Measurements from ENCODE around the gene CDC42. TPM values are rescaled to one million over a fixed set of nuclear protein-coding genes. Genes with fewer than 3 reads are reported as not detected.

Gene CDC42
- total and polyA plus RNA-seq, 2 of the 4 experiments (the other 2 are of a cell fraction), result 162 to 609 TPM

GRCh38 chr1:22053861-22054770, 1.6 kb downstream of the CDC42 start:
- no peak for ATAC-seq (ENCODE audit: low read depth)
- no peak overlapping the region for H2BK120ac ChIP-seq (ENCODE audit: low read depth, low read length)
- H3K18ac ChIP-seq (ENCODE audit: low read depth, low read length), result no peak overlapping the region
- H3K36me3 ChIP-seq (ENCODE audit: control insufficient read depth, insufficient read depth, low read length), result peaks cover 7% of the 10 kb centered on the region
- POLR2A ChIA-PET (ENCODE audit: unreplicated experiment), result no interaction called here
- peak overlapping the region; percentile 76; the same call in 1 of the 2 replicates for H3K56ac ChIP-seq (ENCODE audit: extremely low read depth, insufficient read depth, low read length)
- H3K9me3 ChIP-seq (ENCODE audit: control insufficient read depth, insufficient read depth, low read length), result no peaks in the 10 kb centered on the region
- H2BK15ac ChIP-seq (ENCODE audit: low read depth, low read length), result no peak overlapping the region
- peak overlapping the region; percentile 88; the same call in 1 of the 2 replicates for H3K4ac ChIP-seq (ENCODE audit: low read depth, low read length)
- no peaks in the 10 kb centered on the region for H3K27me3 ChIP-seq (ENCODE audit: control insufficient read depth, insufficient read depth, low read length)
- in situ Hi-C loops (cut with MboI; ENCODE audit: low sequenced_read_pairs) (no loop called here), intact Hi-C loops (cut with micrococcal nuclease) (loop anchor here (5.0 kb wide), 1 partner anchor 33 kb away; no protein-coding TSS in a partner anchor), dilution Hi-C loops (cut with HindIII; ENCODE audit: low sequenced_read_pairs, unreplicated experiment) (no loop called here)
- H3K23ac ChIP-seq (ENCODE audit: low read depth, low read length), result peak overlapping the region; percentile 90; the same call in 1 of the 2 replicates
- no peak overlapping the region for H4K5ac ChIP-seq (ENCODE audit: low read depth, low read length)
- peak overlapping the region; percentile 73 for H2BK5ac ChIP-seq (ENCODE audit: low read depth, low read length, poor library complexity, severe bottlenecking)
- peaks cover 7% of the 10 kb centered on the region for H3K4me1 ChIP-seq (ENCODE audit: control insufficient read depth, insufficient read depth, low read length)
- H3K4me3 ChIP-seq (ENCODE audit: insufficient read depth, low read depth, low read length), result peak overlapping the region; percentile 98
- no peak overlapping the region for H2BK20ac ChIP-seq (ENCODE audit: low read depth, low read length)
- H2AK5ac ChIP-seq (ENCODE audit: low read depth, low read length), result peak overlapping the region; percentile 72
- peak overlapping the region; percentile 78 for H3K4me2 ChIP-seq (ENCODE audit: low read depth, low read length)
- peaks cover 5 to 11% of the 10 kb centered on the region in 2 experiments; a peak in 1 of 4 replicates for H3K79me1 ChIP-seq (ENCODE audit: low read depth in 1 of 2, low read length in 2 of 2)
- H3K27ac ChIP-seq (ENCODE audit: insufficient read depth, low read length), result peak overlapping the region; percentile 98
- 100% methylated on average over 3 of the region's 19 CpGs; no CpG with 5 or more reads in 1 of the 2 experiments for WGBS, 2 experiments (ENCODE audit: extremely low coverage in 2 of 2, insufficient read length in 1 of 2)
- H4K20me1 ChIP-seq (ENCODE audit: insufficient read depth, low read length), result peaks cover 58% of the 10 kb centered on the region
- peak overlapping the region; percentile 89 for H3K14ac ChIP-seq (replicated peaks; ENCODE audit: low read depth, low read length)
- 0 out of 2 replicates have a peak overlapping the region, but pooled peaks have one; percentile 64 for H4K91ac ChIP-seq (ENCODE audit: insufficient read depth, low read depth, low read length)
- no peaks in the 10 kb centered on the region; the same call in 1 of the 2 replicates for H3K9me1 ChIP-seq (ENCODE audit: insufficient read depth, low read length)
- DNase-seq, result peak; percentile 20
- CTCF ChIA-PET, result no interaction called here
- H4K8ac ChIP-seq (ENCODE audit: low read depth in 2 of 2, low read length in 2 of 2), result no peak overlapping the region
- BruUV-seq (replicated peaks), result no TSS peak
- peak overlapping the region; percentile 61 for H2AK9ac ChIP-seq (replicated peaks; ENCODE audit: low read depth, low read length, poor library complexity)
- H3K9ac ChIP-seq (ENCODE audit: low read depth, low read length), result peak overlapping the region; percentile 100
- H2AFZ ChIP-seq (replicated peaks; ENCODE audit: low read length, poor library complexity), result no peak overlapping the region
- TF ChIP-seq CHD1 (IDR thresholded peaks at IDR 0.05; ENCODE audit: low read depth, low read length) (no peak), CEBPB (IDR thresholded peaks at IDR 0.05; ENCODE audit: low read depth, low read length) (no peak), MAZ (IDR thresholded peaks at IDR 0.05; ENCODE audit: borderline replicate concordance, low read depth, low read length) (no peak), CTCF (conservative IDR thresholded peaks at IDR 0.05; ENCODE audit: low read depth, low read length) (no peak), SMC3 (IDR thresholded peaks at IDR 0.05; ENCODE audit: low read depth, low read length) (no peak), RAD21 (IDR thresholded peaks at IDR 0.05; ENCODE audit: low read length) (no peak), BHLHE40 (IDR thresholded peaks at IDR 0.05; ENCODE audit: low read depth, low read length) (no peak), MXI1 (IDR thresholded peaks at IDR 0.05; ENCODE audit: borderline replicate concordance, low read depth, low read length) (no peak), RFX5 (IDR thresholded peaks at IDR 0.05; ENCODE audit: low read depth, low read length) (no peak), NFE2L2 (IDR thresholded peaks at IDR 0.05; ENCODE audit: low read depth, low read length) (no peak), ELK1 (IDR thresholded peaks at IDR 0.05; ENCODE audit: borderline replicate concordance, low read depth, low read length) (no peak), POLR2A (IDR thresholded peaks at IDR 0.05; ENCODE audit: low read depth, low read length) (no peak), RCOR1 (IDR thresholded peaks at IDR 0.05; ENCODE audit: insufficient replicate concordance, low read length) (no peak), MAFK (IDR thresholded peaks at IDR 0.05; ENCODE audit: low read depth, low read length) (no peak), FOS (IDR thresholded peaks at IDR 0.05; ENCODE audit: low read depth, low read length) (no peak)

Measured in IMR-90 (cell line).